Ishikawa (cell line): ENCODE data around the gene ACOX2.

Experiments
- CEBPB ChIP-seq: IDR thresholded peaks from 2 replicates; pipeline ENCODE4 v1.6.1; 2012
- CREB1 ChIP-seq: IDR thresholded peaks from 2 replicates; pipeline ENCODE4 v1.6.1; 2012; ENCODE audit warnings: low read depth
- EGR1 ChIP-seq: IDR thresholded peaks from 2 replicates; pipeline ENCODE4 v1.6.1; 2012
- EP300 ChIP-seq: IDR thresholded peaks from 2 replicates; pipeline ENCODE4 v1.6.1; 2012; ENCODE audit warnings: borderline replicate concordance
- FOXM1 ChIP-seq: IDR thresholded peaks from 2 replicates; pipeline ENCODE4 v1.6.1; 2012; ENCODE audit warnings: low read depth, borderline replicate concordance
- MAX ChIP-seq: IDR thresholded peaks from 2 replicates; pipeline ENCODE4 v1.6.1; 2012
- NFIC ChIP-seq: IDR thresholded peaks from 2 replicates; pipeline ENCODE4 v1.6.1; 2012
- RAD21 ChIP-seq: IDR thresholded peaks from 2 replicates; pipeline ENCODE4 v1.6.1; 2012; ENCODE audit warnings: low read depth
- REST ChIP-seq: IDR thresholded peaks from 2 replicates; pipeline ENCODE4 v1.6.1; 2012; ENCODE audit warnings: low read depth, mild to moderate bottlenecking
- TAF1 ChIP-seq: IDR thresholded peaks from 2 replicates; pipeline ENCODE4 v1.6.1; 2012; ENCODE audit warnings: low read depth, mild to moderate bottlenecking
- TCF12 ChIP-seq: IDR thresholded peaks from 2 replicates; pipeline ENCODE4 v1.6.1; 2012; ENCODE audit warnings: low read depth
- TEAD4 ChIP-seq: IDR thresholded peaks from 2 replicates; pipeline ENCODE4 v1.6.1; 2012
- USF1 ChIP-seq: IDR thresholded peaks from 2 replicates; pipeline ENCODE4 v1.6.1; 2012
- YY1 ChIP-seq: IDR thresholded peaks from 2 replicates; pipeline ENCODE4 v1.6.1; 2012; ENCODE audit warnings: low read depth
- ZBTB7A ChIP-seq: IDR thresholded peaks from 2 replicates; pipeline ENCODE4 v1.6.1; 2012; ENCODE audit warnings: low read depth

ACOX2 gene

GRCh38 chr3:58539626-58540025, 2.6 kb upstream of the ACOX2 start:
- TF ChIP-seq TCF12 = no peak
- TF ChIP-seq NFIC = no peak
- no peak for TF ChIP-seq YY1
- TF ChIP-seq RAD21 = no peak
- no peak for TF ChIP-seq TEAD4

- TF ChIP-seq CEBPB = peak; percentile 88
- no peak for TF ChIP-seq REST
These were observed 667 bp upstream of the ACOX2 start for GRCh38 chr3:58537412-58538301.

- no peak for TF ChIP-seq RAD21
- TF ChIP-seq MAX = no peak
- TF ChIP-seq USF1 = no peak
These were observed 1.2 kb downstream of the ACOX2 start for GRCh38 chr3:58535531-58536500.

GRCh38 chr3:58534592-58535494, 2.1 kb downstream of the ACOX2 start:
- TF ChIP-seq TEAD4 (no peak), EP300 (no peak), YY1 (no peak), REST (no peak), EGR1 (no peak), CREB1 (no peak), USF1 (no peak), NFIC (no peak), ZBTB7A (no peak), CEBPB (no peak)

GRCh38 chr3:58532794-58533220, 4.2 kb downstream of the ACOX2 start:
- no peak; the same call in 1 of the 2 replicates for TF ChIP-seq TCF12
- TF ChIP-seq CREB1 = no peak
- no peak for TF ChIP-seq CEBPB
- TF ChIP-seq REST = no peak
- TF ChIP-seq RAD21 = peak; percentile 92
- TF ChIP-seq TAF1 = no peak
- TF ChIP-seq TEAD4 = no peak
- no peak for TF ChIP-seq EGR1
- no peak for TF ChIP-seq FOXM1
- TF ChIP-seq NFIC = no peak
- TF ChIP-seq ZBTB7A = 0 out of 2 replicates have a peak, but pooled peaks have one; percentile 31
- TF ChIP-seq EP300 = peak; percentile 17; the same call in 1 of the 2 replicates
- no peak for TF ChIP-seq MAX
- TF ChIP-seq YY1 = no peak
- TF ChIP-seq USF1 = no peak
